Neural progenitor cell (in vitro differentiated cells): ENCODE data around the gene LRPAP1. TPM values are rescaled to one million over a fixed set of nuclear protein-coding genes. Genes with fewer than 3 reads are reported as not detected.

Source experiments
- DNase-seq: peaks from one replicate; pipeline ENCODE4 v3.0.0-alpha.2; 2016; ENCODE audit warnings: low spot score
- H2AFZ ChIP-seq: fragments of 200-600 bp; sonication (generic); replicated peaks from 2 replicates; pipeline ENCODE4 v1.6.1; 2016; ENCODE audit warnings: antibody characterized with exemption
- H3F3A ChIP-seq: fragments of 200-600 bp; sonication (generic); 2 replicates; pipeline ENCODE4 v1.6.1; 2016; ENCODE audit warnings: antibody characterized with exemption, low read depth
- H3K27ac ChIP-seq: fragments of 200-600 bp; sonication (generic); 2 replicates; pipeline ENCODE4 v1.5.1; 2016; ENCODE audit warnings: mild to moderate bottlenecking
- H3K27me3 ChIP-seq: fragments of 200-600 bp; sonication (generic); 2 replicates; pipeline ENCODE4 v1.6.1; 2016; ENCODE audit warnings: mild to moderate bottlenecking, moderate library complexity
- H3K36me3 ChIP-seq: fragments of 200-600 bp; sonication (generic); 2 replicates; pipeline ENCODE4 v1.5.1; 2016
- H3K4me1 ChIP-seq: fragments of 200-600 bp; sonication (generic); 2 replicates; pipeline ENCODE4 v1.6.1; 2016; ENCODE audit warnings: mixed run types
- H3K4me2 ChIP-seq: fragments of 200-600 bp; sonication (generic); 2 replicates; pipeline ENCODE4 v1.6.1; 2016
- H3K4me3 ChIP-seq: fragments of 200-600 bp; sonication (generic); 2 replicates; pipeline ENCODE4 v1.5.1; 2016
- H3K79me2 ChIP-seq: fragments of 200-600 bp; sonication (generic); 2 replicates; pipeline ENCODE4 v1.6.1; 2016; ENCODE audit warnings: low read depth
- H3K9ac ChIP-seq: fragments of 200-600 bp; sonication (generic); 2 replicates; pipeline ENCODE4 v1.6.1; 2016
- H3K9me3 ChIP-seq: fragments of 200-600 bp; sonication (generic); 2 replicates; pipeline ENCODE4 v1.5.1; 2016; ENCODE audit warnings: low read depth
- H4K20me1 ChIP-seq: fragments of 200-600 bp; sonication (generic); 2 replicates; pipeline ENCODE4 v1.6.1; 2016; ENCODE audit warnings: low read depth
- H3K27ac Mint-ChIP-seq: 3 replicates; pipeline ENCODE4 v1.8.0; 2021; ENCODE audit warnings: mixed read lengths
- H3K27me3 Mint-ChIP-seq: 2 replicates; pipeline ENCODE4 v1.8.0; 2022; ENCODE audit warnings: low read depth, mild to moderate bottlenecking, inconsistent platforms, moderate library complexity, mixed read lengths; ENCODE audit not compliant: insufficient read depth
- H3K36me3 Mint-ChIP-seq: 3 replicates; pipeline ENCODE4 v1.8.0; 2021; ENCODE audit warnings: mixed read lengths
- H3K4me1 Mint-ChIP-seq: 3 replicates; pipeline ENCODE4 v1.8.0; 2021; ENCODE audit warnings: mixed read lengths
- H3K4me3 Mint-ChIP-seq: 3 replicates; pipeline ENCODE4 v1.8.0; 2021; ENCODE audit warnings: mild to moderate bottlenecking, moderate library complexity, mixed read lengths
- H3K9me3 Mint-ChIP-seq: 3 replicates; pipeline ENCODE4 v1.8.0; 2020; ENCODE audit warnings: mixed read lengths
- EZH2 ChIP-seq: fragments of 200-600 bp; sonication (generic); IDR thresholded peaks from 2 replicates; pipeline ENCODE4 v1.6.1; 2017; ENCODE audit warnings: antibody characterized with exemption, mild to moderate bottlenecking, moderate library complexity
- EZH2phosphoT487 ChIP-seq: fragments of 200-600 bp; sonication (generic); IDR thresholded peaks from 2 replicates; pipeline ENCODE4 v1.6.1; 2017; ENCODE audit warnings: antibody characterized with exemption
- total RNA-seq: library from RNA; depleted of rRNA; stranded (reverse); fragments of >200 nt; gene quantifications from 2 replicates; pipeline ENCODE4 v1.2.3, GENCODE V29; 2015; ENCODE audit warnings: low replicate concordance
- TF ChIP-seq, protein P1 (sequence below): fragments of 200-600 bp; sonication (generic); IDR thresholded peaks from 2 replicates; pipeline ENCODE4 v1.5.1; 2017; ENCODE audit warnings: antibody characterized with exemption, mild to moderate bottlenecking

Gene LRPAP1
- total RNA-seq, 1 donor from 2014 or later: 48.3 TPM

DNA sequence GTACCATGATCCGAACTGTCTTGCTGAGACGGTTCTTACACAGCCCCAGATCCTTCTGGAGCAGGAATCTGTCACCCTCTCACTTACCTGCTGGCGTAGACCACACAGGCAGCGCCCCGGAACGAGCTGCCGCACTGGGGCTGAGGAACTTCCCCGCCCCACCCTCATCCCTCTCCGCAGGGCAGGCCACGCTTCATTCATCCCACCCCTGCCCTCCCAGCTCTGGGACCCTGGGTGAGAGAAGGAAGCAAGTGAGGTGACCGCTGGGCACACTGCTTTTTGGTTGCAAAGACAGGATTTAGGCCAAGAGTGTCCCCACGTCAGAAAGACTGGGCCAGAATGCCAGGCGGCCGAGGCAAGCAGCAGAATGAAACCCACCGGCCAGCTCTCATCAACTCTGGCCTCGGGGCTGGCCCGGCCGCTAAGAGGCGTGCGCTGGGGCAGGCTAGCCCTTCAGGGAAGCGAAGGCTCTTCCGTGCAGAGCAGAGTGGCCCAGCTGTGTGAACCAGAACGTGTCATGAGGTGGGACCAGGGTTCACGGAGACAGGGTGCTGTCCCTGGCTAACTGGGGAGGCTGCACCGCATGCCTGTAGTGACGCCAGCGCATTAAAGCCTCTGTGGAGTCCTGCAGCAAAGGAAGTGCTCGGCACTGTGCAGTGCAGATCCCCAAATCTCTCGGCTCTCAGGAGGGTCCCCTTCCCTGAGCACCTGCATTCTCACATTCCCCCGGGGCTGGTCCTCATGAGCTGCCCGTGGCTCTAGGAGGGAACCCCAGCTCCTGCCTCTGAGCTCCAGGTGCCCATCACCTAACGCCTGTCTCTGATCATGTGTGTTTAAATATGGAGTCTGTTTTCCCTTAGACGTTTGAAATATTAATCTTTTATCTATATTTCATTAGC is 6.4 kb downstream of the LRPAP1 start:
- Histone ChIP-seq H3K27me3 (no peaks in the 10 kb centered on the region), H3K4me2 (no peak overlapping the region), H3K27ac (no peak overlapping the region), H3K9ac (no peak overlapping the region), H3K9me3 (no peaks in the 10 kb centered on the region), H4K20me1 (peaks cover 92% of the 10 kb centered on the region), H3K4me3 (no peak overlapping the region), H3K79me2 (peaks cover 61% of the 10 kb centered on the region), H3F3A (no peaks in the 10 kb centered on the region), H3K36me3 (no peaks in the 10 kb centered on the region), H2AFZ (no peak overlapping the region), H3K4me1 (peaks cover 5% of the 10 kb centered on the region)
- Mint-ChIP-seq H3K36me3 (peaks cover 17% of the 10 kb centered on the region), H3K4me3 (no peak overlapping the region), H3K27ac (no peak overlapping the region), H3K4me1 (peaks cover 26% of the 10 kb centered on the region), H3K27me3 (peaks cover 3% of the 10 kb centered on the region), H3K9me3 (no peaks in the 10 kb centered on the region)
- no peak for DNase-seq
- TF ChIP-seq EZH2phosphoT487 (no peak), EZH2 (no peak)
- TF ChIP-seq, protein P1, sequence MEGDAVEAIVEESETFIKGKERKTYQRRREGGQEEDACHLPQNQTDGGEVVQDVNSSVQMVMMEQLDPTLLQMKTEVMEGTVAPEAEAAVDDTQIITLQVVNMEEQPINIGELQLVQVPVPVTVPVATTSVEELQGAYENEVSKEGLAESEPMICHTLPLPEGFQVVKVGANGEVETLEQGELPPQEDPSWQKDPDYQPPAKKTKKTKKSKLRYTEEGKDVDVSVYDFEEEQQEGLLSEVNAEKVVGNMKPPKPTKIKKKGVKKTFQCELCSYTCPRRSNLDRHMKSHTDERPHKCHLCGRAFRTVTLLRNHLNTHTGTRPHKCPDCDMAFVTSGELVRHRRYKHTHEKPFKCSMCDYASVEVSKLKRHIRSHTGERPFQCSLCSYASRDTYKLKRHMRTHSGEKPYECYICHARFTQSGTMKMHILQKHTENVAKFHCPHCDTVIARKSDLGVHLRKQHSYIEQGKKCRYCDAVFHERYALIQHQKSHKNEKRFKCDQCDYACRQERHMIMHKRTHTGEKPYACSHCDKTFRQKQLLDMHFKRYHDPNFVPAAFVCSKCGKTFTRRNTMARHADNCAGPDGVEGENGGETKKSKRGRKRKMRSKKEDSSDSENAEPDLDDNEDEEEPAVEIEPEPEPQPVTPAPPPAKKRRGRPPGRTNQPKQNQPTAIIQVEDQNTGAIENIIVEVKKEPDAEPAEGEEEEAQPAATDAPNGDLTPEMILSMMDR: no peak

DNA sequence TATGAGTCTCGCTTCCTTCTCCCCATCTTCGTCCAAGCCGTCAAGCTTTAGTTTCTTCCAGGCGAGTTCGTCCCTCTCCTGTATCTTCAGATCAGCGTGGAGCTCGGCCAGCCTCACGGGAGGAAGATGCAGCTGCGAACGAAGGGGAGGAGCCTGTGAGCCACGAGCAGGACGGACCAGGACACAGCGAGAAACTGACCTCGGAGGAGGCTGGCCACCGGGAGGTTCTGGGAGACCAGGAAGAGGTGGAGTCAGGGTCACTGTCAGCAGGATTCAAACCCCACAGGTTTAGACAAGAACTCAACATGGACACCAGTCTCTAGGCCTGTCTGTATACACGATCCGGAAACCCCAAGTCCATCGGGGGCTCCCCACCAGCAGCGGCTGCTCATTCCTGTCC is 7.3 kb downstream of the LRPAP1 start:
- H3K4me1 Mint-ChIP-seq: peaks cover 21% of the 10 kb centered on the region
- H3K36me3 Mint-ChIP-seq: peaks cover 15% of the 10 kb centered on the region
- no peaks in the 10 kb centered on the region for H3K9me3 Mint-ChIP-seq
- Histone ChIP-seq H3F3A (no peaks in the 10 kb centered on the region), H4K20me1 (peaks cover 88% of the 10 kb centered on the region), H3K9ac (no peak overlapping the region), H3K4me3 (no peak overlapping the region), H2AFZ (no peak overlapping the region), H3K79me2 (peaks cover 52% of the 10 kb centered on the region), H3K27ac (no peak overlapping the region), H3K9me3 (no peaks in the 10 kb centered on the region), H3K27me3 (no peaks in the 10 kb centered on the region), H3K36me3 (no peaks in the 10 kb centered on the region), H3K4me1 (peaks cover 3% of the 10 kb centered on the region), H3K4me2 (no peak overlapping the region)
- no peak overlapping the region for H3K4me3 Mint-ChIP-seq
- no peak for DNase-seq
- TF ChIP-seq, protein P1: no peak
- no peak for TF ChIP-seq EZH2phosphoT487
- no peak for TF ChIP-seq EZH2
- H3K27ac Mint-ChIP-seq: peak overlapping the region; percentile 63
- peaks cover 3% of the 10 kb centered on the region for H3K27me3 Mint-ChIP-seq

DNA sequence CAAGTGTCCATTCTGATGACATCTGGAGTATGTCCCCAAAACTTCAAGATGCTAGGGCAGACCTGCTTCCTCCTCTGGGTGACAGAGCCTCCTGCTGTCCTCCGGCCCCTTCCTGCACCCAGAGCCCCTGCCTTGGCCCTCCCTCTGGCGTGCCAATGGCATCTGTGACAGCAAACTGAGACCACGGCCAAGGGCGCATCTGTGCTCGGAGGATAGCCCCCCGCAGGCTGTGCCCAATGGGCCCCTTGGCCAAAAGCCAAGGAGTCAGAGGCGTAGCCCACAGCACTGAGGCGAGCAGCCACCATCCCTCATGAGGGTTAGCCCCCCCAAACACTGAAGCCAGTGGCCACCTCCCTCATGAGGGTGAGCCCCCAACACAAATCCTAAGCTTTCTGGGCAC is 7.9 kb downstream of the LRPAP1 start:
- H3K27me3 ChIP-seq: no peaks in the 10 kb centered on the region
- peaks cover 82% of the 10 kb centered on the region for H4K20me1 ChIP-seq
- H2AFZ ChIP-seq: no peak overlapping the region
- H3K27ac Mint-ChIP-seq: no peak overlapping the region
- peaks cover 16% of the 10 kb centered on the region for H3K36me3 Mint-ChIP-seq
- peaks cover 46% of the 10 kb centered on the region for H3K79me2 ChIP-seq
- H3K9me3 Mint-ChIP-seq: no peaks in the 10 kb centered on the region
- H3K9ac ChIP-seq: no peak overlapping the region
- peaks cover 3% of the 10 kb centered on the region for H3K27me3 Mint-ChIP-seq
- H3F3A ChIP-seq: no peaks in the 10 kb centered on the region
- H3K4me2 ChIP-seq: no peak overlapping the region
- peaks cover 16% of the 10 kb centered on the region for H3K4me1 Mint-ChIP-seq
- TF ChIP-seq EZH2: no peak
- TF ChIP-seq EZH2phosphoT487: no peak
- TF ChIP-seq, protein P1: no peak
- H3K27ac ChIP-seq: no peak overlapping the region
- DNase-seq: no peak
- no peak overlapping the region for H3K4me3 ChIP-seq
- no peaks in the 10 kb centered on the region for H3K36me3 ChIP-seq
- no peaks in the 10 kb centered on the region for H3K9me3 ChIP-seq
- H3K4me1 ChIP-seq: peaks cover 3% of the 10 kb centered on the region
- H3K4me3 Mint-ChIP-seq: no peak overlapping the region
